NCI-H128 (cell line): Measurements from ENCODE around the gene EHD1.
"Not testable (repeated sequence)": the region's sequence is repeated elsewhere in the genome, so short reads cannot be mapped to it uniquely, and the experiment has no call there.

Source experiments
- DNase-seq: peaks from one replicate; lab custom pipeline; 2025; ENCODE audit not compliant: unreplicated experiment; lab: John Stamatoyannopoulos, UW

The EHD1 gene

GRCh38 chr11:64832467-64833197 is 45.8 kb downstream of the EHD1 start:
- DNase-seq: no peak

- no peak for DNase-seq
These were observed 47.0 kb downstream of the EHD1 start for GRCh38 chr11:64831411-64831891.

DNA sequence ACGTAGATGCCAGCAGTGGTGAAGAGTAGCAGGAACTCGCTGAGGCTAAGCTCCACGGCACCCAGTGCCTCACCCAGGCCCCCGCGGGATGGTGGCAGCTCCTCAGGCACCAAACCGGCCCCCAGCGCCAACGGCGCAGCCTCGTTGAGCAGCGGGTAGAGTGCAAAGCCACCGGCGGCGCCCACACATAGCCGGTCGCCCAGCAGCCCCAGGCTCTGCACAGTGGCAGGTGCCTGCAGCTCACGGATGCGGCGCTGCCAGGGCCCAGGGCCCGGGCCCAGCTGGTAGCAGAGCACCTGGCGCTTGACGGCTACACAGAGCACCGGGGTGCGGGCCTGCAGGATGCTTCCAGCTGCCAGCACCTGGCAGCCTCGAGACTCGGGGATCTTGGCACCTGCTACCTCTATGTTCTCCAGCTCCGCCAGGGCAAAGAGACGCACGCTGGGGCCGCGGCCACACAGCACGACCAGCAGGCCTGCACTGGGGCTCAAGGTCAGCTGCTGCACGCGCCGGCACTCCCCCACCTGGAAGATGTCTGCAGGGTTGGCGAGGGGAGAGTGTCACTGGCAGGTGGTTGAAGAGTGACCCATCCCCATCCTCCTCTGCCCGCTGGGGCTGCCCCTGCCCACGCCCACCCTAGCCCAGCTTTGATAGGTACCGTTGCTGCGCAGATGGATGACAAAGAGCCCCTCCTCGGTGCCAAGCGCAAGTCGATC is 48.7 kb downstream of the EHD1 start:
- no peak for DNase-seq

DNA sequence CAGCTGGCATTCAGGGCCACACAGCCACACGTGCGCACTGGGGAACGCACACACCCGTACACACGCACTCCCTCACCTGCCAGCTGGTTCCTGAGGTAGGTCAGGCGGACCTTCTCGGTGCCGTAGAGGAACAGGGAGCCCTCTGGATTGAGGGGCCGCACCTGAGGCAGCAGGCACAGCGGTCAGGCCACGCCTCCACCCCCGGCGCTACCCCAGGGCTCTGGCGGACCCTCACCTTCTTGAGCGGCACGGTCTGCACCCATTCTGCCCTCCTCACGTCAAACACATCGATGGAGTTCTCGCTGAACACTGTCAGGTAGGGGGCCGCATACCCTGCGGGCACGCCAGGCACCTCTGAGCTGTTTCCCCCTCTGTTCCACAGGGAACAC is 51.0 kb downstream of the EHD1 start:
- no peak for DNase-seq

DNA sequence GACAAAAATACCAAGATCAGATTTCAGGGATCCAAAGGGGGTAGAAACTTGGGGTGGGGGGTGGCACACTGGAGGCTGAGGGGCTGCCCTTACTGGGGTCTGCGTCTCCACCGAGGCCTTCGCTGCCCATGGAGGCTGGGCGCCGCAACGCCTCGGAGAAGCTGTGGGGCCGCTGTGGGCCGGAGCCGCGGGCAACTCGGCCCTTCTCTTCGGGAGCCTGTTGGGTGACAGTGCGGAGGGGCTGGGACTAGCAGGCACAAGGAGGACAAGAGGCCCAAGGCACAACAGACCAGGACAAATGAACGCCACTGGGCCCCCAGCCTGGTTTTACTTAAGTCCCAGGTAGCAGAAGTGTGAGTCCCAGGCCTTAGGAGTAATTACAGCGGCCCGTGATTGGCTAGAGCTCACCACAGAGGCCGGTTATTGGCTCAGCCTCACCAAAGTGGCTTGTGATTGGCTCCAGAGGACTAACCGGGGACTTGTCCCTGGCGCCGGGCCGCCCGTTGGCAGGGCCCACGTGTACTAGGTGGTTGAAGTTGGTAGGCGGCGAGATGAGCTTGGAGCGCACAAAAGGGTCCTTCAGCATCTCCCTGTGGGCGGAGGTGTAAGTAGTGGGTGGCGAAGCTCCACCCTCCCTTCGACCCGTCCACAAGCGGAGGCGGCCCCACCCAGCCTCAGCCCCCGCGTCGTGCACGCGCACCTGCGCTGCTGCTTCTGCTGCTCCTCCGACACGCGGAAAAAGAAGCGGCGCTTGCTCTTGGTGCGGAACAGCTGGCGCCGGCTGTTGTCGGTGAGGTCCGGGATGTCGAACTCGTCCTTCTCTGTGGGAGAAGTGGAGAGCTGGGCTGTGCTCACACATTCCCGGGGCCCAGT is 51.6 kb downstream of the EHD1 start:
- DNase-seq: no peak

- no peak for DNase-seq
These were observed 52.4 kb downstream of the EHD1 start for GRCh38 chr11:64826062-64826461.

GRCh38 chr11:64823568-64824119 is 54.8 kb downstream of the EHD1 start:
- DNase-seq: no peak

DNA sequence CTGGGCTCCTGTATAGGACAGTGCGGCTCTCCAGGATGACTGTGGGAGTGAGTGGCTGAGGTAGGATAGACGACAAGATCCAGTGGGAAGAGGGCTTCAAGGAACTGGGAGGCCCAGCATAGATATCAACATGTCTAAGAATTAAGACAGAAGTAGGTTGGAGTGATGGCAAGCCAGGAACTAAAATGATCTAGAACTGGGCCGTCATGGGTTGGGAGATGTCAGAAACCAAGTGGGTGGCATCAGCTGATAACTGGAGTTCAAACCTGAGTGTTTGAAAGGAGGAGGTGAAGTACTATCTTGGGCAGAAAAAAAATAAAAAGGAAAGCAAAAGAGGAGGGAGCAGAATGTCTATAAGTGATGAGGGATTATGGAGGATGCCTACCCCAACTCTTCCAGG is 60.9 kb downstream of the EHD1 start:
- DNase-seq: no peak

DNA sequence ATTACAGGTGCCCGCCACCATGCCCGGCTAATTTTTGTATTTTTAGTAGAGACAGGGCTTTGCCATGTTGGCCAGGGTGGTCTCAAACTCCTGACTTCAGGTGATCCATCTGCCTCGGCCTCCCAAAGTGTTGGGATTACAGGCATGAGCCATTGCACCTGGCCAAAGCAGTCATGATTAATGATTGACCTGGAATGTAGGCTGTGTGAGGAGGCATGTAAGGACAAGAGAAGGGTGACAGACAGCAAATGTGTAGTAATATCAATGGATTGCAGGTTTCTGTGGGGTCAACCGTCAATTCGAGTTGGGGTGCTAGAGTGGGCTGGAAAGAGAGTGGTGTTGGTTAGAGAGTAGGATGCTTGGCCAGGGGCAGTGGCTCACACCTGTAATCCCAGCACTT is 63.0 kb downstream of the EHD1 start:
- not testable (repeated sequence) for DNase-seq

- DNase-seq: no peak
These were observed 63.7 kb downstream of the EHD1 start for GRCh38 chr11:64814712-64815187.

DNA sequence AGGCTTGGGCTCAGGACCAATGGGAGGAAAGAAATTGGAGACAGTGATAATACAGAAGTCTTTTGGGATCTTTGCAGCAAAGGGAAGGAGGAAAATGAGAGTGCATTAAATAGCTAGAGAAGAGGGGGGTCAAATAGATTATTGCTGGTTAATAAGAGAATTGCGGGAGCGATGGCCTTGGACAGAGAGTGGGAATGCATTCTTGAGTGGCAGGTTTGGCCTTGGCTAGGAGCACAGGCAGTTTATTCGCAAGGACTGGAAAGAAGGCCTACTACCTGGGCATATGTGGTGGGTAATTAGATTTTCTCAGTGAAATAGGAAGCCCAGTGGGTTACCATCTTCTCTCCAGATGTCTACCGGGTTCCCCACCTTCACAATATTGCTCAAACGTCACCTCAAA is 64.6 kb downstream of the EHD1 start:
- no peak for DNase-seq

DNA sequence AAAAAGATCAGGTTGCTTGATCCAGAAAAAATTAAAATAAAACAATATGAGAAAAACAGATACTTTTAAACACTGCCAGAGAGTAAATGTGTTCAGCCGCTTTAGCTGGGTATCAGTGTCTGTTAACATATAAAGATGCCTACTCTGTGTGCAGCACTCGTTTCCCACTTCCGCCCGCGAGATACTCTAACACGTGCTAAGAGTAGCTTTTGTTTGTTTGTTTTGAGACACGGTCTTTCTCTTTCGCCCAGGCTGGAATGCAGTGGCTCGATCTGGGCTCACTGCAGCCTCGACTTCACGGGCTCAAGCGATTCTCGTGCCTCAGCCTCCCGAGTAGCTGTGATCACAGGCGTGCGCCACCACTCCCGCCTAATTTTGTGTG is 67.5 kb downstream of the EHD1 start:
- DNase-seq: no peak

- DNase-seq: peak; percentile 97
These were observed 68.0 kb downstream of the EHD1 start, which contains the start of gene MEN1 for GRCh38 chr11:64810271-64810890. MEN1 (minus strand) TSS chr11:64810551; CDS start chr11:64810109, 442 bp downstream.

DNA sequence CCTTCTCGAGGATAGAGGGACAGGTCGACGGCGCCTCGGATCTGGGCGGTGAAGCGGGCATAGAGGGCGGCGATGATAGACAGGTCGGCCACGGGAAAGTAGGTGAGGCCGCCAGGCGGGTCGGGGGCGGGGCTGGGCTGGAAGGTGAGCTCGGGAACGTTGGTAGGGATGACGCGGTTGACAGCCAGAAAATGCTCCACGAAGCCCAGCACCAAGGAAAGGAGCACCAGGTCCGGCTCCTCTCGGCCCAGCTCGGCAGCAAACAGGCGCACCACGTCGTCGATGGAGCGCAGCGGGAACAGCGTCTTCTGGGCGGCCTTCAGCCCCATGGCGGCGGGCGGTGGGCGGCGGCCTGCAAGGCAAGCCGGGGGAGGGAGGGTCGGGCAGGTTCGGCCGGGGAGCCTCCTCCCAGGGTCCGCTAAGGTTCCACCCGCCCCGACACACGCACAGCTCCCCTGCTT is 68.6 kb downstream of the EHD1 start:
- DNase-seq: no peak

- no peak for DNase-seq
These were observed 72.9 kb downstream of the EHD1 start for GRCh38 chr11:64805481-64805880.

- no peak for DNase-seq
These were observed 73.8 kb downstream of the EHD1 start for GRCh38 chr11:64804346-64805210.

- no peak for DNase-seq
These were observed 74.5 kb downstream of the EHD1 start for GRCh38 chr11:64803846-64804345.

- peak; percentile 74 for DNase-seq
These were observed 75.1 kb downstream of the EHD1 start, which contains the start of gene MAP4K2 for GRCh38 chr11:64803158-64803845. MAP4K2 (minus strand) TSS chr11:64803214; CDS start chr11:64803149, 65 bp downstream.
